Measurements from ENCODE around the gene AP5B1.
"Not testable (repeated sequence)": the region's sequence is repeated elsewhere in the genome, so short reads cannot be mapped to it uniquely, and the experiment has no call there.

The AP5B1 gene

DNA sequence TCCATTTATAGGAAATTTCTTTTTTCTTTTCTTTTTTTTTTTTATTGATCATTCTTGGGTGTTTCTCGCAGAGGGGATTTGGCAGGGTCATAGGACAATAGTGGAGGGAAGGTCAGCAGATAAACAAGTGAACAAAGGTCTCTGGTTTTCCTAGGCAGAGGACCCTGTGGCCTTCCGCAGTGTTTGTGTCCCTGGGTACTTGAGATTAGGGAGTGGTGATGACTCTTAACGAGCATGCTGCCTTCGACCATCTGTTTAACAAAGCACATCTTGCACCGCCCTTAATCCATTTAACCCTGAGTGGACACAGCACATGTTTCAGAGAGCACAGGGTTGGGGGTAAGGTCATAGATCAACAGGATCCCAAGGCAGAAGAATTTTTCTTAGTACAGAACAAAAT, 18.6 kb downstream of the AP5B1 start:
- H3K4me3 ChIP-seq (ENCODE audit: low read length); H3K4me1 ChIP-seq (ENCODE audit: control insufficient read depth, insufficient read depth, low read length); H3K36me3 ChIP-seq (ENCODE audit: control insufficient read depth, insufficient read depth, low read length); H3K27ac ChIP-seq (ENCODE audit: low read depth, low read length); H3K27me3 ChIP-seq (ENCODE audit: control insufficient read depth, insufficient read depth, low read length); H3K9ac ChIP-seq (ENCODE audit: low read length): not testable (repeated sequence)

DNA sequence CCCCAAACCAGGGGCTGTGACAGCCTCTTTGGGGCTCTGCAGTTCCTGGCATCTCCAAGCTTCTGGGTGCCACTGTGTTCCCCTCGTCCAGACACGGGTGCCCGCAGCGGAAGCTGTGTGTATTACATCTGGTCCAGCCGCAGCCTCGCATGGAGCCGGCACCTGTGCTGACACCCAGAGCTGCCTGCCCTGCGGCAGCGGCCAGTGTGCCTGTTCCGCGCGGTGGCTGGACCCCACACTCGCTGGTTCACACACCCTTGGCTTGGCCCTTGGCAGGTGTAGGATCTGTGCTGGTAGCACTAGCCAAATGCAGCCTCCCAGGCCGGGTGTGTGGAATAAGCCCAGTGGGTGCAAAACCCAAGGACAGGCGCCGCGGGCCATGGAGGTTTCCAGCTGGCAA, 35.7 kb downstream of the AP5B1 start:
- no peaks in the 10 kb centered on the region for H3K4me1 ChIP-seq (ENCODE audit: control insufficient read depth, insufficient read depth, low read length)
- H3K4me3 ChIP-seq (ENCODE audit: low read length) = no peak overlapping the region
- H3K27ac ChIP-seq (ENCODE audit: low read depth, low read length) = no peak overlapping the region
- no peaks in the 10 kb centered on the region for H3K36me3 ChIP-seq (ENCODE audit: control insufficient read depth, insufficient read depth, low read length)
- H3K9ac ChIP-seq (ENCODE audit: low read length) = no peak overlapping the region
- no peaks in the 10 kb centered on the region for H3K27me3 ChIP-seq (ENCODE audit: control insufficient read depth, insufficient read depth, low read length)

DNA sequence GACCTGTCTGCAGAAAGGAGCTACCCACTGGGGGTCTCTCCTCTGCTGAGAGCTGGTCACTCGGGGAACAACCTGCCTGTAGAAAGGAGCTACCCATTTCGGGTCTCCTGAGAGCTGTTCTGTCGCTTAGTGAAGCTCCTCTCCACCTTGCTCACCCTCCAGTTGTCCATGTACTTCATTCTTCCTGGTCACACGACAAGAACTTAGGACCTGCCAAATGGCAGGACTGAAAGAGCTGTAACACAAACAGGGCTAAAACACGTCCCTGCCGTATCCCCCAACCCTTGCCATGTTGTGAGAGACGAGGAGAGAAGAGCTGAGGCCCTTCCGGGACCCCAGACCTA, 36.1 kb downstream of the AP5B1 start:
- H3K9ac ChIP-seq (ENCODE audit: low read length) = no peak overlapping the region

DNA sequence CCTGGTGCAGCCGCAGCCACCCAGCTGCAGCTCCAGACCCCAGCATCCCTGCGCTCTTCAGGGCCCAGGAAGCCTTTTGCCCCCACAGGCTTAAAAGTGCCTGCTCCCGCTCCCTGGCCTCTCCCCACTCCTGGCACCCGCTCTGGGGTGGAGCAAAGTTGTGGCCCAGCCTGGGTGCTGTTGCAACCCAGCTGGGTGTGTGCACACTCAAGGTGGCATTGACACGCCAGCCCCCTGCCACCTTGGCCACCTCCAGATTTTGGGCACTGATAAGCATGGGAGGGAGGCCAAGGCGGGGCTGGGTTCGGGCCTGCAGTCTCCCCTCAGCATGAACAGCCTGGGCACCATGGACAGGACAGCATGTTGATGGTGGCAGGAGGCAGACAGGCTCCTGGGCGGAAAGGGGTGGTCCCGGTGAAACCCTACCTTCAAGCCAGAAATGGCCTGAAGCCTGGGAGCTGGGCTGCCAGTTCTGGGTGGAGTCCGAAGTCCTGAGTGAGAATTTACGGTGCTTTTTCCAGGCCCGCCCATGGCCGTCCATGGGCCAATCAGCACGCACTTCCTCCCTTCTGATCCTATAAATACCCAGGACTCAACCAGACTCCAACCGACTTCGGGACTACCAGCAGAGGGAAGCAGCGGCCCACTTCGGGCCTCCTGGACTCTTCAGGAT, 36.6 kb downstream of the AP5B1 start:
- Histone ChIP-seq H3K4me3 (ENCODE audit: low read length) (no peak overlapping the region), H3K27me3 (ENCODE audit: control insufficient read depth, insufficient read depth, low read length) (no peaks in the 10 kb centered on the region), H3K4me1 (ENCODE audit: control insufficient read depth, insufficient read depth, low read length) (no peaks in the 10 kb centered on the region), H3K36me3 (ENCODE audit: control insufficient read depth, insufficient read depth, low read length) (no peaks in the 10 kb centered on the region), H3K9ac (ENCODE audit: low read length) (no peak overlapping the region), H3K27ac (ENCODE audit: low read depth, low read length) (no peak overlapping the region)

More for the DNA sequence above, 36.1 kb downstream of the AP5B1 start:
- no peaks in the 10 kb centered on the region for H3K36me3 ChIP-seq (ENCODE audit: control insufficient read depth, insufficient read depth, low read length)
- H3K27ac ChIP-seq (ENCODE audit: low read depth, low read length) = no peak overlapping the region
- no peaks in the 10 kb centered on the region for H3K4me1 ChIP-seq (ENCODE audit: control insufficient read depth, insufficient read depth, low read length)
- no peak overlapping the region for H3K4me3 ChIP-seq (ENCODE audit: low read length)
- H3K27me3 ChIP-seq (ENCODE audit: control insufficient read depth, insufficient read depth, low read length) = no peaks in the 10 kb centered on the region

DNA sequence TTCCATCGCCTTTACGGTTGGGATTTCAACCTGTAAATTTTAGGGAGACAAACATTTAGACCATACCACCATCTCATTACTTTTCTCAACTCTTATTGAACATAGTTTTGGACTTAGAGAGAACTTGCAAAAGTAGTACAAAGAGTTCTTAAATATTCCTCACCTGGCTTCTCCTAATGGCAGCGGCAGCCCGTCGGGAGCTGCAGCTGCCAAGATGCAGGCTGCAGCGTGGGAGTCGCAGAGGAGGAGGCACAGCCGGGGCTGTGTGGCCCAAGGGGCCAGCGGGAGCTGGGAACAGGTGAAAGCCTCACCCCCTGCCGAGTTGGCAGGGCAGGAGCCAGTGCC, 37.1 kb downstream of the AP5B1 start:
- Histone ChIP-seq H3K36me3 (ENCODE audit: control insufficient read depth, insufficient read depth, low read length) (no peaks in the 10 kb centered on the region), H3K4me3 (ENCODE audit: low read length) (no peak overlapping the region), H3K27me3 (ENCODE audit: control insufficient read depth, insufficient read depth, low read length) (no peaks in the 10 kb centered on the region), H3K9ac (ENCODE audit: low read length) (no peak overlapping the region), H3K4me1 (ENCODE audit: control insufficient read depth, insufficient read depth, low read length) (no peaks in the 10 kb centered on the region), H3K27ac (ENCODE audit: low read depth, low read length) (no peak overlapping the region)

DNA sequence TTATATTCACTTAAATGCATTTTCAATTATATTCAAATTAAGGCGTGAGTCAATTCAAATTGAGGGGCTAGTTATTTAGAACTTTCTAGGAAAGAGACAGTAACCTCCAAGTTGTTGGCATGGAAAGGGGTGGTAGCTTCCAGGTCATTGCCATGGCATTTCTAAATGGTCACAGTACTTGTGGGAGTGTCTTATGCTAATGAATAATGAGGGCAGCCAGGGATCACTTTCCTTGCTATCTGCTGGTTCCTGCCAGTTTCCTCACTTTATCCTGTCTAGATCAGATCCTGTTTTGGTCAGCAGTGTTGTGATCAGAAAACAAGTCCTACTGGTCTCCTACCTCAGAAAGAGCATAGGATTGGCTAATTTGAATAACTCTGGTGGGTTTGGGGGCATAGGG, 38.4 kb downstream of the AP5B1 start:
- Histone ChIP-seq H3K27me3 (ENCODE audit: control insufficient read depth, insufficient read depth, low read length) (no peaks in the 10 kb centered on the region), H3K36me3 (ENCODE audit: control insufficient read depth, insufficient read depth, low read length) (no peaks in the 10 kb centered on the region), H3K9ac (ENCODE audit: low read length) (no peak overlapping the region), H3K4me1 (ENCODE audit: control insufficient read depth, insufficient read depth, low read length) (no peaks in the 10 kb centered on the region), H3K27ac (ENCODE audit: low read depth, low read length) (no peak overlapping the region), H3K4me3 (ENCODE audit: low read length) (no peak overlapping the region)

DNA sequence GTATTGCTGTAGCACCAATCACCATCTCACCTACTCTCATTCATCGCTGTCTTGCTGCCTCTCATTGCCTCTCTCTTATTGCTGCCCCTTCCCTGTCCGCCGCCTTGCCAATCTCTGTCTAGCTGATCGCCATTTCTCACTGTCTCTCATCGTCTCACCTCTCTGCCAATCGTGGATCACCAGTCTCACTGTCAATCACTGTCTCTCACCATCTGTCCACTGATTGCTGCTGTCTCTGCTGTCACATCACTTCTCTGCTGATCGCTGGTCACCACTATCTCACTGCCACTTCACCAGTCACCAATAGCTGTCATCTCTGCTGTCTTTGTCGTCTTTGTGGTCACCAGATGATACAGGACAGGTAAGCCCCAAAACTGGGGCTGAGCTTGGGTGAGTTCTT, 39.6 kb downstream of the AP5B1 start:
- Histone ChIP-seq H3K27ac (ENCODE audit: low read depth, low read length) (no peak overlapping the region), H3K36me3 (ENCODE audit: control insufficient read depth, insufficient read depth, low read length) (no peaks in the 10 kb centered on the region), H3K27me3 (ENCODE audit: control insufficient read depth, insufficient read depth, low read length) (no peaks in the 10 kb centered on the region), H3K4me1 (ENCODE audit: control insufficient read depth, insufficient read depth, low read length) (no peaks in the 10 kb centered on the region), H3K9ac (ENCODE audit: low read length) (no peak overlapping the region), H3K4me3 (ENCODE audit: low read length) (no peak overlapping the region)

DNA sequence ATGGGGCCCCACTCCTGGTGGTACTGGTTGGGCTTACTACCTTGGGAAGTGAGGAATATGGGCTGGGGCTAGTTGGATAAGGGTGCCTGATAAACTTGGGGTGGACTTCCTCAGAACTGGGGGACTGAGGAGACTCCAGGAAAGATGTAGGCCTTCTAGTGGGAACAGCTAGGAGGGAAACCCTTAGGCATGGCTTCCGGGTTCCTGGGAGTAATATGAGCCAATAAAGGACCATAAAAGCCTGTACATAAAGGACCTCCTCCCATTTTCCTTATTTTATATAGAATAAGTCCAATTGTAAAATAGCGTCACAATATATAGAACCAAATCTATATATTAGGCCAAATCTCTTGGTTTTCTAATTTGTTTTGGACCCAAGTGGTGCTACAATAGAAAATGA, 41.8 kb downstream of the AP5B1 start:
- Histone ChIP-seq H3K27me3 (ENCODE audit: control insufficient read depth, insufficient read depth, low read length) (no peaks in the 10 kb centered on the region), H3K27ac (ENCODE audit: low read depth, low read length) (no peak overlapping the region), H3K4me3 (ENCODE audit: low read length) (no peak overlapping the region), H3K4me1 (ENCODE audit: control insufficient read depth, insufficient read depth, low read length) (no peaks in the 10 kb centered on the region), H3K9ac (ENCODE audit: low read length) (no peak overlapping the region), H3K36me3 (ENCODE audit: control insufficient read depth, insufficient read depth, low read length) (no peaks in the 10 kb centered on the region)

DNA sequence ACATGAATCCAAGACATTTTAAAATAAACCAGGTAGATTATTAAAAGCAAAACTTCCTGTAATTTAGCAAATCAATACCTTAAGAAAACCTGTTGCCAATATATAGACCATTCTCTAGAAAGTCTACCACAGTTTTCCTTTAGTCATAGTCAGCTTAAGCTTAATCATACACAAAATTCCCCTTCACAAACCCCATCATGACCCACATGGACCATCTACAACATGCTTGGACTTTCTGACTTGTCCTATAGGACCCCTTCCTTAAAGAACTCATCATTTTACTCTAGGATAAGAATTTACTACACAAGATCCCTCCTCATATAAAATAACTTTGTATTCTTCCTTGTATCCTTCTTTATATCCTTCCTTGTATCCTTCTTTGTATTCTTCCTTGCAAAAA, 44.0 kb downstream of the AP5B1 start:
- H3K27me3 ChIP-seq (ENCODE audit: control insufficient read depth, insufficient read depth, low read length) = no peaks in the 10 kb centered on the region
- H3K9ac ChIP-seq (ENCODE audit: low read length) = no peak overlapping the region
- no peak overlapping the region for H3K27ac ChIP-seq (ENCODE audit: low read depth, low read length)
- no peaks in the 10 kb centered on the region for H3K36me3 ChIP-seq (ENCODE audit: control insufficient read depth, insufficient read depth, low read length)
- no peak overlapping the region for H3K4me3 ChIP-seq (ENCODE audit: low read length)
- no peaks in the 10 kb centered on the region for H3K4me1 ChIP-seq (ENCODE audit: control insufficient read depth, insufficient read depth, low read length)

DNA sequence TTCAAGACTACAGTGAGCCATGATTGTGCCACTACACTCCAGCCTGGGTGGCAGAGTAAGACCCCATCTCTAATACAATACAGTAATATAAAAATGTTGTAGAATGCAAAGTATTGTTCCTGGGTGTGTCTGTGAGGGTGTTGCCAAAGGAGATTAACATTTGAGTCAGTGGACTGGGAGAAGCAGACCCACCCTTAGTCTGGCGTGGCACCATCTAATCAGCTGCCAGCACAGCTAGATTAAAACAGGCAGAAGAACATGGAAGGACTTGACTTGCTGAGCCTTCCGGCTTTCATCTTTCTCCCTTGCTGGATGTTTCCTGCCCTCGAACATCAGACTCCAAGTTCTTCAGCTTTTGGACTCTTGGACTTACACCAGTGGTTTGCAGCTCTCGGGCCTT, 45.7 kb downstream of the AP5B1 start:
- not testable (repeated sequence) for H3K27me3 ChIP-seq (ENCODE audit: control insufficient read depth, insufficient read depth, low read length); H3K4me3 ChIP-seq (ENCODE audit: low read length); H3K27ac ChIP-seq (ENCODE audit: low read depth, low read length); H3K36me3 ChIP-seq (ENCODE audit: control insufficient read depth, insufficient read depth, low read length); H3K9ac ChIP-seq (ENCODE audit: low read length); H3K4me1 ChIP-seq (ENCODE audit: control insufficient read depth, insufficient read depth, low read length)

DNA sequence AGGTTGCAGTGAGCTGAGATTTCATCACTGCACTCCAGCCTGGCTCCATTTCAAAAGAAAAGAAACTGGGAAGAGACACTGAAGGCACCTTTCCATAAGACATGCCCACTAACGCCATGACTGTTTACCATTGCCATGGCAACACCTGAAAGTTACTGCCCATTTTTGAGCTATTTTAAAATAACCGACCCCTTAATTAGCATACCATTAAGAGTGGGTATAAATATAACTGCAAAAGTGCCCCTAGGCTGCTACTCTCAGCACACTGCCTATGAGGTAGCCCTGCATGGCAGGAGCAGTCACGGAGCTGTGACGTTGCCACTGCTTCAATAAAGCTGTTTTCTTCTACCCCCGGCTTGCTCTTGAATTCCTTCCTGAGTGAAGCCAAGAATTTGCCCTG, 50.3 kb downstream of the AP5B1 start:
- Histone ChIP-seq H3K27me3 (ENCODE audit: control insufficient read depth, insufficient read depth, low read length) (no peaks in the 10 kb centered on the region), H3K27ac (ENCODE audit: low read depth, low read length) (no peak overlapping the region), H3K4me3 (ENCODE audit: low read length) (no peak overlapping the region), H3K9ac (ENCODE audit: low read length) (no peak overlapping the region), H3K4me1 (ENCODE audit: control insufficient read depth, insufficient read depth, low read length) (no peaks in the 10 kb centered on the region), H3K36me3 (ENCODE audit: control insufficient read depth, insufficient read depth, low read length) (no peaks in the 10 kb centered on the region)

DNA sequence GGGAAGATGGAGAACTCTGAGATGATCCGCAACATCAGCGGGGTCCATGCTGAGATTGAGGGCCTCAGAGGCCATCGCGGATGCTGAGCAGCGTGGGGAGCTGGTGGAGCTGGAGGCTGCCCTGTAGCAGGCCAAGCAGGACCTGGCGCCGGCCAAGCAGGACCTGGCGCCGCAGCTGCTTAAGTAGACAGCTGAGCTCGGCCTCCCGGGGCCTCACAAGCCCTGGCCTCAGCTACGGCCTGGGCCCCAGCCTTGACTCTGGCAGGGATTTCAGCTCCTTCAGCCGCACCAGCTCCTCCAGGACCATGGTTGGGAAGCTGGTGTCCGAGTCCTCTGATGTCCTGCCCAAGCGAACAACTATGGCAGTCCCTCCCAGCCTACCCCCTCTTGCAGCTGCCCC, 52.9 kb downstream of the AP5B1 start:
- H3K4me3 ChIP-seq (ENCODE audit: low read length) = no peak overlapping the region
- no peak overlapping the region for H3K27ac ChIP-seq (ENCODE audit: low read depth, low read length)
- H3K27me3 ChIP-seq (ENCODE audit: control insufficient read depth, insufficient read depth, low read length) = no peaks in the 10 kb centered on the region
- H3K9ac ChIP-seq (ENCODE audit: low read length) = no peak overlapping the region
- H3K36me3 ChIP-seq (ENCODE audit: control insufficient read depth, insufficient read depth, low read length) = no peaks in the 10 kb centered on the region
- H3K4me1 ChIP-seq (ENCODE audit: control insufficient read depth, insufficient read depth, low read length) = no peaks in the 10 kb centered on the region

DNA sequence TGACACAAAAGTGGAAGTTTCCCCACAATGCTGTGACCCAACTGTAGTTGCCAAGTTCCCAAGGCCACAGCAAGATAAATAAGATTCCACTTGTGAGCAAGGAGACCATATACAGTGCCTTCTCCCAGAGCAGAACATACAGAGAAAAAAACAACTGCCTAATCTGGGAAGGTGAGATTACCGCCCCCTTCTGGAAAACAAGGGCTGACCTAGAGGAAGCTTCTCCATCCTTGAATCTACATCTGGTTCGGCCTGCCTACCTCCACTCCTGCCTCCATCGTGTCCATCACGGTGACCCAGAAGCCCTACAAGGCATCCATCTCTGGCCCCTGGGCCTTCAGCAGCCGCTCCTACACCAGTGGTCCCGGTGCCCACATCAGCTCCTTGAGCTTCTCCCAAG, 54.1 kb downstream of the AP5B1 start:
- no peak overlapping the region for H3K27ac ChIP-seq (ENCODE audit: low read depth, low read length)
- no peak overlapping the region for H3K9ac ChIP-seq (ENCODE audit: low read length)
- no peaks in the 10 kb centered on the region for H3K36me3 ChIP-seq (ENCODE audit: control insufficient read depth, insufficient read depth, low read length)
- no peaks in the 10 kb centered on the region for H3K27me3 ChIP-seq (ENCODE audit: control insufficient read depth, insufficient read depth, low read length)
- H3K4me3 ChIP-seq (ENCODE audit: low read length) = no peak overlapping the region
- no peaks in the 10 kb centered on the region for H3K4me1 ChIP-seq (ENCODE audit: control insufficient read depth, insufficient read depth, low read length)
